Right cardiac atrium (tissue), 5 donors: ENCODE data around the gene EFNA5. TPM values are rescaled to one million over a fixed set of nuclear protein-coding genes. Genes with fewer than 3 reads are reported as not detected.
A peak's percentile ranks its signal among the peaks of the same experiment; 100 is the strongest.

Source experiments
- ATAC-seq, 2 donors: fragments of 200-7000 bp; cut with Tn5 transposase; one replicate each; pipeline versions ENCODE4 v1.8.0 to v1.9.1; 2020; ENCODE audit warnings: moderate library complexity in 2 of 2, mild to moderate bottlenecking in 1 of 2
- DNase-seq, 3 donors: peaks; one replicate each; pipeline ENCODE4 v3.0.0-alpha.2; 2020
- H3K27ac ChIP-seq: one replicate; pipeline ENCODE4 v1.5.1; 2013; ENCODE audit warnings: mild to moderate bottlenecking, low read length, control low read depth, moderate library complexity
- H3K27me3 ChIP-seq: one replicate; pipeline ENCODE4 v1.6.1; 2013; ENCODE audit not compliant: control insufficient read depth, insufficient read depth
- H3K4me1 ChIP-seq: one replicate; pipeline ENCODE4 v1.6.1; 2013; ENCODE audit warnings: low read length; ENCODE audit not compliant: control insufficient read depth, insufficient read depth
- H3K4me3 ChIP-seq: one replicate; pipeline ENCODE4 v1.5.1; 2013; ENCODE audit warnings: low read length, control low read depth
- H3K9me3 ChIP-seq: one replicate; pipeline ENCODE4 v1.6.1; 2013; ENCODE audit warnings: low read length; ENCODE audit not compliant: control insufficient read depth
- WGBS: extraction: QIAGEN DNeasy Blood & Tissue Kit; methylation state at CpG from one replicate; pipeline ENCODE4 v1.1.7; 2013; 5-methylcytosine and 5-hydroxymethylcytosine counted together
- intact Hi-C, 4 donors: fragments of 100-400 bp; cut with DNase I; formaldehyde crosslinking; loops; one replicate each; pipeline versions ENCODE4 v1.11.0 to v1.14.0; 2022 to 2023
- polyA plus RNA-seq: library from polyadenylated mRNA; stranded (reverse); fragments of 200-250 nt; gene quantifications from one replicate; pipeline ENCODE4 v1.2.3, GENCODE V29; 2013
- total RNA-seq, 4 donors: library from RNA; stranded (reverse); fragmentation: NEBNext Ultra II Directional; extraction: Animal tissue kit (Norgen Biotek cat#: 25700); gene quantifications; one replicate each; pipeline ENCODE4 v1.2.1, GENCODE V29; 2021
- donor health status: healthy with polysubstance abuse.
- donor health status: DM: no; HTN: yes; CAD: no.
- donor health status: DM: no; HTN: no; CAD: no.
- donor health status: DM: no; HTN: yes; CAD: no; lungs with severe emphysema.
- donor health status: DM: yes; HTN: yes; CAD: no.

Gene EFNA5
- total and polyA plus RNA-seq, 5 donors = 4.5 to 26.4 (median 21.8) TPM

DNA sequence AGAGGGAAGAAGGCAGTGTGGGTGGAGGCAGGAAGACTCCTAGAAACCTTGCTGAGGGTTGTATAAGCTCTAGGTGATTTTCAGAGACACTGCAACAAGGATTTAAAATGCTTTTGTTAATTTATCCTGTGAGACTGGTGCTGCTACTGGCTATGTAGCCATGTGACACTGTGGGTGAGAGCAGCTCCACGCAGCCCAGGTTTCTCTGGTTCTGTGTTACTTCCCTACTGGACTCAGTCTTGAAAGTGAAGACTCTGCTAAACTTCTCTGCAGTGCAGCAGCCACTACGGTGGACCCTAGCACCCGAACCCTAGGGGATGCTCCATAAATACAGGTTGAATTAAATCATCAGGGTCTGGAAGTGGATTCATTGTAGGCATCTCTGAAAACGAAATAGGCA lies 25.8 kb upstream of the EFNA5 start:
- Histone ChIP-seq H3K9me3 (no peaks in the 10 kb centered on the region), H3K27me3 (no peaks in the 10 kb centered on the region), H3K4me1 (no peaks in the 10 kb centered on the region), H3K4me3 (no peak overlapping the region), H3K27ac (no peak overlapping the region)
- ATAC-seq (no peak), DNase-seq (no peak)
- intact Hi-C loops = no loop called here
- 74% methylated on average over 4 of the region's 4 CpGs for WGBS

- intact Hi-C loops = no loop called here
- no peak overlapping the region for H3K4me3 ChIP-seq
- no peak for DNase-seq
- H3K9me3 ChIP-seq = no peaks in the 10 kb centered on the region
- ATAC-seq = no peak
- no peak overlapping the region for H3K27ac ChIP-seq
- no peaks in the 10 kb centered on the region for H3K4me1 ChIP-seq
- 47% methylated on average over 4 of the region's 4 CpGs for WGBS
- no peaks in the 10 kb centered on the region for H3K27me3 ChIP-seq
Observed at GRCh38 chr5:107696080-107696479, 25.3 kb upstream of the EFNA5 start.

GRCh38 chr5:107687937-107688336 lies 17.2 kb upstream of the EFNA5 start:
- ATAC-seq (no peak), DNase-seq (no peak)
- Histone ChIP-seq H3K4me1 (no peaks in the 10 kb centered on the region), H3K9me3 (no peaks in the 10 kb centered on the region), H3K27ac (no peak overlapping the region), H3K27me3 (no peaks in the 10 kb centered on the region), H3K4me3 (no peak overlapping the region)
- 90% methylated on average over 3 of the region's 3 CpGs for WGBS
- intact Hi-C loops = no loop called here

- intact Hi-C loops = no loop called here
- Histone ChIP-seq H3K27me3 (no peaks in the 10 kb centered on the region), H3K9me3 (no peaks in the 10 kb centered on the region), H3K4me3 (no peak overlapping the region), H3K4me1 (no peaks in the 10 kb centered on the region), H3K27ac (no peak overlapping the region)
- no peak for DNase-seq
- ATAC-seq = no peak
- 100% methylated on average over 1 of the region's 1 CpG for WGBS
Observed at GRCh38 chr5:107687404-107687803, 16.7 kb upstream of the EFNA5 start.

DNA sequence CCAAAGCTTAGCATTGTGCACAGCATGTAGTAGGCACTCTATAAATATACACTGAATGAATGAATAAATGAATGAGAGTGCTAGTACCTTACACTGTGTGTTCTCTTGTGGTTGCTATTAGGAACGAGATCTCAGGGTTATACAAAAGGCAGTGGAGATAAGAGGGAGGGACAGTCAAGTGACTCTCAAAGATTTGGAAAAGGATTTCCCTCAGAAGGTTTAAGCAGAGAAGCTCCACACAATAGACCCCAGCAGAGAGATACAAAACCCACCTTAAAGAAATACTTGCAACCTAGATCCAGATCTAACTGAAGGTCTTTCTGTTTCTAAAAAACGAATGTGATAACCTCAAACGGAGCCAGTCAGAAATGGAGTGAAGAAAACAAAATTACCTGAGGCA lies 11.8 kb upstream of the EFNA5 start:
- no peak for DNase-seq
- WGBS = 64% methylated on average over 3 of the region's 3 CpGs
- no peaks in the 10 kb centered on the region for H3K9me3 ChIP-seq
- no peaks in the 10 kb centered on the region for H3K27me3 ChIP-seq
- intact Hi-C loops = no loop called here
- no peaks in the 10 kb centered on the region for H3K4me1 ChIP-seq
- no peak for ATAC-seq
- no peak overlapping the region for H3K4me3 ChIP-seq
- H3K27ac ChIP-seq = no peak overlapping the region

DNA sequence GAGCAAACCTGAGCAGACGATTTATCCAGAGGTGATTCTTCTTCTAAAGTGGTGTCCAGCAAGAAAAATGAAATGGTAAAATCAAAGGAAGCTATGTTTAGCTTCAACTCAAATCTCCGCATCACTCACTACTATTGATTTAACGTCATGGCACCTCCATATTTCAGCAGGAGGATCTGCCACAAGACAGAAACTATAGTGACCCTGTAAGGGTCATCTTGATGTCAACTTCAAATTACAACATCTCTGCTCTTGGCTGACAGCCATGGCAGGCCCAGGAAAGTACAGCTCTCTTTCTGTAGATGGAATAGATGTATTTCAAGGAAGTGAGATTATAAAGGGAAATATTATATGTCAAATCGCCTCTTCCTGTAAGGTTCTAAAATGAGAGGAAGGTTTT lies 10.1 kb upstream of the EFNA5 start:
- 79% methylated on average over 4 of the region's 4 CpGs for WGBS
- Histone ChIP-seq H3K9me3 (no peaks in the 10 kb centered on the region), H3K27me3 (no peaks in the 10 kb centered on the region), H3K4me1 (no peaks in the 10 kb centered on the region), H3K27ac (no peak overlapping the region), H3K4me3 (no peak overlapping the region)
- no peak for ATAC-seq
- intact Hi-C loops = no loop called here
- no peak for DNase-seq

DNA sequence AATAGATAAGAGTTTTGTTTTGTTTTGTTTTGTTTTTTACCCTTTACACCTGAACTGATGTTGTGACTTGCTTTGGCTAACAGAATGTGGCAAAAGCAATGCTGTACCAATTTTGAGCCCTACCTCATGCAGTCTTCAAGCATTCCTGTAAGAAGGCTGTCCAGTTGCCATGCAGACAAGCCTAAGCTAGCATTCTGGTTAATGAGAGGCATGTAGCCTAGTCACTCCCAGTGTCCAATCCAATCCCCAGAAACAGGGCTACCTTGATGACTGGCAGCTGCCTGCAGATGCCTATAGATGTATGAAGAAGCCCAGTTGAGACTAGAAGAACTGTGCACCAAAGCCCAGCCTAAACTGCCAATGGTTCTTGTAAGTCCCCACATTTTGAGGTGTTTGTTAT lies 9.4 kb upstream of the EFNA5 start:
- intact Hi-C loops = no loop called here
- no peaks in the 10 kb centered on the region for H3K27me3 ChIP-seq
- H3K4me1 ChIP-seq = no peaks in the 10 kb centered on the region
- DNase-seq (no peak), ATAC-seq (no peak)
- H3K9me3 ChIP-seq = no peaks in the 10 kb centered on the region
- no peak overlapping the region for H3K4me3 ChIP-seq
- no peak overlapping the region for H3K27ac ChIP-seq

- Histone ChIP-seq H3K27me3 (no peaks in the 10 kb centered on the region), H3K4me3 (no peak overlapping the region), H3K9me3 (no peaks in the 10 kb centered on the region), H3K4me1 (no peaks in the 10 kb centered on the region), H3K27ac (no peak overlapping the region)
- intact Hi-C loops = no loop called here
- DNase-seq (no peak), ATAC-seq (no peak)
Observed at GRCh38 chr5:107676702-107677101, 6.0 kb upstream of the EFNA5 start.

DNA sequence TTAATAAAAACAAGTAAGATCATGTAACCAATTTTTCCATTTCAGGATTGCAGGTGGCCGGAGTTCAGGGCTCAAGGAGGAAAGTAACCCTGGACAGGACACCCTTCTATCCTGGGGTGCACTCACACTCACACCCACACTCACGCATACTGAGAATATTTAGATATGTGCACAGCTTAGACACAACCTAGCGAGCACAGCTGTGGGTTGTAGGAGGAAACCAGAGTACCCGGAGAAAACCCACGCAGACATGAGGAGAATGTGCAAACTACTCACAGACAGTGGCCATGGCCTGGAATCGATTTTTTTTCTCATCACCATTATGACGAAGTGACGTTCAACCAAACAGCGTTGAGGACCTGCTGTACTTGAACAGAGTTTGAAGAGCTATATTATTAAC lies 4.5 kb upstream of the EFNA5 start:
- Histone ChIP-seq H3K27ac (no peak overlapping the region), H3K4me3 (no peak overlapping the region), H3K27me3 (no peaks in the 10 kb centered on the region), H3K4me1 (no peaks in the 10 kb centered on the region), H3K9me3 (no peaks in the 10 kb centered on the region)
- DNase-seq (no peak), ATAC-seq (no peak)
- intact Hi-C loops = no loop called here
- WGBS = 76% methylated on average over 9 of the region's 9 CpGs

- Histone ChIP-seq H3K9me3 (no peaks in the 10 kb centered on the region), H3K4me3 (no peak overlapping the region), H3K4me1 (no peaks in the 10 kb centered on the region), H3K27ac (no peak overlapping the region), H3K27me3 (no peaks in the 10 kb centered on the region)
- ATAC-seq (no peak), DNase-seq (no peak)
- intact Hi-C loops = no loop called here
- 88% methylated on average over 4 of the region's 4 CpGs for WGBS
Observed at GRCh38 chr5:107674655-107675054, 3.9 kb upstream of the EFNA5 start.

GRCh38 chr5:107673368-107674136 lies 2.8 kb upstream of the EFNA5 start:
- ATAC-seq (peak; percentile 71 to 75), DNase-seq (peak; percentile 87 to 94 (median 92))
- 2% methylated on average over 32 of the region's 32 CpGs for WGBS
- H3K27ac ChIP-seq = peak overlapping the region; percentile 82
- peak overlapping the region; percentile 76 for H3K4me3 ChIP-seq
- H3K4me1 ChIP-seq = no peaks in the 10 kb centered on the region
- intact Hi-C loops = no loop called here
- no peaks in the 10 kb centered on the region for H3K9me3 ChIP-seq
- no peaks in the 10 kb centered on the region for H3K27me3 ChIP-seq

GRCh38 chr5:107673039-107673367 lies 2.3 kb upstream of the EFNA5 start:
- Histone ChIP-seq H3K4me1 (no peaks in the 10 kb centered on the region), H3K27me3 (no peaks in the 10 kb centered on the region), H3K9me3 (no peaks in the 10 kb centered on the region), H3K4me3 (peak overlapping the region; percentile 76), H3K27ac (peak overlapping the region; percentile 82)
- under 1% methylated on average over 11 of the region's 11 CpGs for WGBS
- ATAC-seq (no peak), DNase-seq (no peak)
- intact Hi-C loops = no loop called here
